Thyroid gland (tissue), 4 donors: ENCODE measurements around the gene VEPH1.

Experiments used
- POLR2A ChIP-seq, 2 donors: fragments of 450-650 bp; IDR thresholded peaks; one replicate each; pipeline ENCODE4 v1.6.1; 2017; ENCODE audit warnings: antibody characterized with exemption in 2 of 2, mild to moderate bottlenecking in 2 of 2, moderate library complexity in 1 of 2
- TF ChIP-seq, protein P1 (sequence below), 6 experiments: fragments of 200-600 bp in 3 of 6; fragments of 450-650 bp in 3 of 6; sonication (generic) in 3 of 6; IDR thresholded peaks; one replicate each; pipeline ENCODE4 v1.5.1; 2016 to 2019; ENCODE audit warnings: antibody characterized with exemption in 6 of 6, mild to moderate bottlenecking in 2 of 6, inconsistent platforms in 1 of 6, moderate library complexity in 1 of 6

DNA sequence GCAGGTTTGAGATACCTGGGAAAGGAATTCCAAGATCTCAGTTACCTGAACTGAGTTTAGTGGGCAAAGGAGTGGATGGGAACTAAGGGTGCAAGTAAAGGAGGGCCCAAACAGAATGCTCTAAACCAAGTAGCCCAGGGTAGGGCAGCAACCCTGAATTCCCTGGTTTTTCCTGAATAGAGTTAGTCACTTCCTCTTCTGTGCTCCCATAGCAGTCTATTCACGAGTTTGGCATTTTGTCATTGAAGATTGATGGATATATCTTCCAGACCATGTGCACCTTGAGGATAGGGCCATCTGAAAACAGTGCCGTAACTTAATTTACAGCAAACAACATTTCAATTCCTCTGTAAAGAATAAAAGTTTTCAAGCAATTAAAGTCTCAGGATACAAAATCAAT is 85.1 kb downstream of the VEPH1 start:
- TF ChIP-seq, protein P1, sequence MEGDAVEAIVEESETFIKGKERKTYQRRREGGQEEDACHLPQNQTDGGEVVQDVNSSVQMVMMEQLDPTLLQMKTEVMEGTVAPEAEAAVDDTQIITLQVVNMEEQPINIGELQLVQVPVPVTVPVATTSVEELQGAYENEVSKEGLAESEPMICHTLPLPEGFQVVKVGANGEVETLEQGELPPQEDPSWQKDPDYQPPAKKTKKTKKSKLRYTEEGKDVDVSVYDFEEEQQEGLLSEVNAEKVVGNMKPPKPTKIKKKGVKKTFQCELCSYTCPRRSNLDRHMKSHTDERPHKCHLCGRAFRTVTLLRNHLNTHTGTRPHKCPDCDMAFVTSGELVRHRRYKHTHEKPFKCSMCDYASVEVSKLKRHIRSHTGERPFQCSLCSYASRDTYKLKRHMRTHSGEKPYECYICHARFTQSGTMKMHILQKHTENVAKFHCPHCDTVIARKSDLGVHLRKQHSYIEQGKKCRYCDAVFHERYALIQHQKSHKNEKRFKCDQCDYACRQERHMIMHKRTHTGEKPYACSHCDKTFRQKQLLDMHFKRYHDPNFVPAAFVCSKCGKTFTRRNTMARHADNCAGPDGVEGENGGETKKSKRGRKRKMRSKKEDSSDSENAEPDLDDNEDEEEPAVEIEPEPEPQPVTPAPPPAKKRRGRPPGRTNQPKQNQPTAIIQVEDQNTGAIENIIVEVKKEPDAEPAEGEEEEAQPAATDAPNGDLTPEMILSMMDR (IDR thresholded peaks at IDR 0.05), result no peak
- no peak for TF ChIP-seq POLR2A (IDR thresholded peaks at IDR 0.05)
